Mucosa of descending colon (tissue), 3 donors: ENCODE results near the gene CTAG1A. TPM values are rescaled to one million over a fixed set of nuclear protein-coding genes. Genes with fewer than 3 reads are reported as not detected.

Experiments
- ATAC-seq: fragments of 200-7000 bp; cut with Tn5 transposase; one replicate; pipeline ENCODE4 v1.9.1; 2020; ENCODE audit warnings: mild to moderate bottlenecking, moderate library complexity
- DNase-seq, 3 donors: peaks; one replicate each; pipeline ENCODE4 v3.0.0-alpha.2; 2020
- H3K36me3 ChIP-seq: fragments of 200-600 bp; one replicate; pipeline ENCODE4 v1.8.0; 2021; ENCODE audit warnings: low read depth, mild to moderate bottlenecking
- H3K4me1 ChIP-seq: fragments of 200-600 bp; one replicate; pipeline ENCODE4 v1.8.0; 2021; ENCODE audit warnings: low read depth, mild to moderate bottlenecking
- H3K4me3 ChIP-seq: fragments of 200-600 bp; one replicate; pipeline ENCODE4 v1.8.0; 2021; ENCODE audit warnings: mild to moderate bottlenecking
- H3K9me3 ChIP-seq: fragments of 200-600 bp; one replicate; pipeline ENCODE4 v1.8.0; 2021; ENCODE audit warnings: mild to moderate bottlenecking
- CTCF ChIP-seq: fragments of 200-600 bp; IDR thresholded peaks from one replicate; pipeline ENCODE4 v1.8.0; 2022; ENCODE audit warnings: antibody characterized with exemption, mild to moderate bottlenecking
- intact Hi-C, 2 donors: fragments of 100-400 bp; cut with DNase I in 1 of 2; cut with micrococcal nuclease in 1 of 2; formaldehyde crosslinking; loops; one replicate each; pipeline versions ENCODE4 v1.11.0 to v1.11.1; 2022; cut with DNase I, micrococcal nuclease
- total RNA-seq, 3 donors: library from RNA; stranded (reverse); fragmentation: NEBNext Ultra II Directional in 2 of 3; extraction: Animal tissue kit (Norgen Biotek cat#: 25700) in 2 of 3; gene quantifications; one replicate each; pipeline versions ENCODE4 v1.2.1 to v1.2.4, GENCODE V29; 2021 to 2023
- donor health status: DM: no; HTN: no; CAD: no; lungs with moderate emphysema.
- donor health status: DM: no; HTN: no; CAD: no.
- donor health status: DM: no; HTN: yes; CAD: no.

CTAG1A gene
- total RNA-seq, 3 donors from 2014 or later, result not detected

- intact Hi-C loops, result no loop called here
- Histone ChIP-seq H3K9me3 (no peaks in the 10 kb centered on the region), H3K4me3 (no peak overlapping the region), H3K36me3 (no peaks in the 10 kb centered on the region), H3K4me1 (no peaks in the 10 kb centered on the region)
- no peak for ATAC-seq
- DNase-seq, result no peak
- no peak for TF ChIP-seq CTCF
Observed at GRCh38 chrX:154596290-154596929, 11.5 kb downstream of the CTAG1A start.

- Histone ChIP-seq H3K4me1 (no peaks in the 10 kb centered on the region), H3K4me3 (no peak overlapping the region), H3K9me3 (no peaks in the 10 kb centered on the region), H3K36me3 (no peaks in the 10 kb centered on the region)
- ATAC-seq (no peak), DNase-seq (no peak)
- no peak for TF ChIP-seq CTCF
- intact Hi-C loops, result no loop called here
Observed at GRCh38 chrX:154597221-154597620, 12.3 kb downstream of the CTAG1A start.

GRCh38 chrX:154598656-154599055 lies 13.7 kb downstream of the CTAG1A start:
- intact Hi-C loops, result no loop called here
- DNase-seq (no peak), ATAC-seq (no peak)
- no peak overlapping the region for H3K4me3 ChIP-seq
- TF ChIP-seq CTCF, result no peak
- H3K4me1 ChIP-seq, result no peaks in the 10 kb centered on the region
- H3K9me3 ChIP-seq, result no peaks in the 10 kb centered on the region
- H3K36me3 ChIP-seq, result no peaks in the 10 kb centered on the region

GRCh38 chrX:154599531-154599930 lies 14.6 kb downstream of the CTAG1A start:
- intact Hi-C loops, result no loop called here
- Histone ChIP-seq H3K4me1 (no peaks in the 10 kb centered on the region), H3K36me3 (no peaks in the 10 kb centered on the region), H3K9me3 (no peaks in the 10 kb centered on the region), H3K4me3 (no peak overlapping the region)
- DNase-seq (no peak), ATAC-seq (no peak)
- no peak for TF ChIP-seq CTCF

GRCh38 chrX:154600759-154601374 lies 15.9 kb downstream of the CTAG1A start:
- no peaks in the 10 kb centered on the region for H3K4me1 ChIP-seq
- no peaks in the 10 kb centered on the region for H3K36me3 ChIP-seq
- no peak for DNase-seq
- no peak overlapping the region for H3K4me3 ChIP-seq
- intact Hi-C loops, result no loop called here
- no peaks in the 10 kb centered on the region for H3K9me3 ChIP-seq
- ATAC-seq, result no peak
- TF ChIP-seq CTCF, result no peak
